Measurements from ENCODE around the gene FRMD4B. TPM values are rescaled to one million over a fixed set of nuclear protein-coding genes. Genes with fewer than 3 reads are reported as not detected.
A peak's percentile ranks its signal among the peaks of the same experiment; 100 is the strongest.

The FRMD4B gene
- total RNA-seq (ENCODE audit: low replicate concordance): 37.4 and 38.7 TPM in 2 replicates
- long read RNA-seq, transcript FRMD4B-210 (13 exons, 3,761 nt): major isoform, 42 of 99 reads
- long read RNA-seq, partial matches to known transcripts: 24 of 99 reads
- long read RNA-seq, other reads (novel, unspliced or antisense): 33 of 99 reads

DNA sequence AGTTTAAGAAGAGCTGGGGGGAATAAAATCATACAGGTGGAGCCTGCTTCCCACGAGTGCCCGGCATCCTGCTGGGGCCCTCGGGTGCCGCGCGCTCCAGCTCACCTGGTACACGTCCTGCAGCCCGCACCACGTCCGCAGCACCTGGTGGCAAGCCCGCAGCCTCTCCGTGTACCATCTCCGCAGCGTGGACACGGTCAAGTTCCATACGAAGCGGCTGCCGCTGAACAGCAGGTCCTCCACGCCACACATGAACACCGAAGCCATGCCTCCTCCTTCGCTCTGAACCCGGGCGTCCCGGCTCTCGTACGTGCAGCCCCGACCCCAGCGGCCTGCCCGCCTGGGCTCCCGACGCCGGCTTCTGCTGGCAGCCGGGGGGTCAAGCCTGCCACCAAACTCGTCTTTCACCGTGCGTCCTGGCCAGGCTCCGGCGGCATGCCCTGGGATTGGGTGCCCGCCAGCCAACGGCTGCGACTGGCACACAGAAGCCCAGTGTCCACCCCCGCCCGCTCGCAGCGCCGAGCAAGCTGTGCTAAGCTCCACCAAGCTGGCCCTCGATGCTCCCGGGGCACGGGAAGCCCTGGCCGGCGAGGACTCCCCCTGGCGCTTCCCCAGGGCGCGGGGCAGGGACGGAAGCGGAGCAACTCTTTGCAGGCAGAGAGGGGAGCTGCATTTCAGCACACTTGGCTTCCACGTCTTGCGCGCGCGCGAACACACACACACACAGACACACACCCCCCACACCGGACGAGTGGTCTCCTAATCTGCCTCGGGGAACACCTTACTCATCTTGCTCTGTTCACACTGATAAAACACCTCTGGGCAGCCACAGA, at the start of gene FRMD4B:
Gene FRMD4B, minus strand, starts transcription at position 366 of the 833 bp plus-strand sequence. Its CDS starts 99 bp downstream, at position 267.
- H3K9me3 Mint-ChIP-seq: no peaks in the 10 kb centered on the region
- TF ChIP-seq, protein P1, sequence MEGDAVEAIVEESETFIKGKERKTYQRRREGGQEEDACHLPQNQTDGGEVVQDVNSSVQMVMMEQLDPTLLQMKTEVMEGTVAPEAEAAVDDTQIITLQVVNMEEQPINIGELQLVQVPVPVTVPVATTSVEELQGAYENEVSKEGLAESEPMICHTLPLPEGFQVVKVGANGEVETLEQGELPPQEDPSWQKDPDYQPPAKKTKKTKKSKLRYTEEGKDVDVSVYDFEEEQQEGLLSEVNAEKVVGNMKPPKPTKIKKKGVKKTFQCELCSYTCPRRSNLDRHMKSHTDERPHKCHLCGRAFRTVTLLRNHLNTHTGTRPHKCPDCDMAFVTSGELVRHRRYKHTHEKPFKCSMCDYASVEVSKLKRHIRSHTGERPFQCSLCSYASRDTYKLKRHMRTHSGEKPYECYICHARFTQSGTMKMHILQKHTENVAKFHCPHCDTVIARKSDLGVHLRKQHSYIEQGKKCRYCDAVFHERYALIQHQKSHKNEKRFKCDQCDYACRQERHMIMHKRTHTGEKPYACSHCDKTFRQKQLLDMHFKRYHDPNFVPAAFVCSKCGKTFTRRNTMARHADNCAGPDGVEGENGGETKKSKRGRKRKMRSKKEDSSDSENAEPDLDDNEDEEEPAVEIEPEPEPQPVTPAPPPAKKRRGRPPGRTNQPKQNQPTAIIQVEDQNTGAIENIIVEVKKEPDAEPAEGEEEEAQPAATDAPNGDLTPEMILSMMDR (conservative IDR thresholded peaks at IDR 0.05): peak; percentile 40
- no peak within 1 kb of the TSS for H3K27ac Mint-ChIP-seq
- H3K4me3 Mint-ChIP-seq: peak within 1 kb of the TSS; percentile 83
- no peaks in the 10 kb centered on the region for H3K36me3 Mint-ChIP-seq
- peaks cover 48% of the 10 kb centered on the region for H3K27me3 Mint-ChIP-seq
- peaks cover 26% of the 10 kb centered on the region for H3K4me1 Mint-ChIP-seq (ENCODE audit: unreplicated experiment)
- DNase-seq (ENCODE audit: extremely low spot score, unreplicated experiment): peak; percentile 73

DNA sequence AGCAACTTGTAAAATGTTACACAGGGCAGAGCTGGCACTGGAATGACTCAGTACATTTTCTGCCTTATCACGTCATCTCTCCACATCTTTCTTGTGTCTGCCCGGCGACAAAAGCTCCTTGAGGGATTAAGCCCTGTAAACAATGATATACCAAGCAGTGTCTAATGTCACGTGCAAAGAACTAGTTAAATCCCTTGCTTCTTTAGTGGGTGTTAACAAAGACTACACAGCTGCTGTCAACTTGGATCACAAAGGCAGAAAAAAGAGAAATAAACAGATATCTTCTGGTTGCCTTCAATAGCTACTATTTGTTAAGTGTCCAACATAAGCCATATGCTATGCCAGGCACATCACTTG, 48.1 kb upstream of the FRMD4B start:
- no peak overlapping the region for H3K27ac Mint-ChIP-seq
- H3K9me3 Mint-ChIP-seq: no peaks in the 10 kb centered on the region
- H3K27me3 Mint-ChIP-seq: no peaks in the 10 kb centered on the region
- TF ChIP-seq, protein P1 (conservative IDR thresholded peaks at IDR 0.05): no peak
- H3K4me3 Mint-ChIP-seq: no peak overlapping the region
- DNase-seq (ENCODE audit: extremely low spot score, unreplicated experiment): no peak
- peaks cover 15% of the 10 kb centered on the region for H3K4me1 Mint-ChIP-seq (ENCODE audit: unreplicated experiment)
- H3K36me3 Mint-ChIP-seq: no peaks in the 10 kb centered on the region

DNA sequence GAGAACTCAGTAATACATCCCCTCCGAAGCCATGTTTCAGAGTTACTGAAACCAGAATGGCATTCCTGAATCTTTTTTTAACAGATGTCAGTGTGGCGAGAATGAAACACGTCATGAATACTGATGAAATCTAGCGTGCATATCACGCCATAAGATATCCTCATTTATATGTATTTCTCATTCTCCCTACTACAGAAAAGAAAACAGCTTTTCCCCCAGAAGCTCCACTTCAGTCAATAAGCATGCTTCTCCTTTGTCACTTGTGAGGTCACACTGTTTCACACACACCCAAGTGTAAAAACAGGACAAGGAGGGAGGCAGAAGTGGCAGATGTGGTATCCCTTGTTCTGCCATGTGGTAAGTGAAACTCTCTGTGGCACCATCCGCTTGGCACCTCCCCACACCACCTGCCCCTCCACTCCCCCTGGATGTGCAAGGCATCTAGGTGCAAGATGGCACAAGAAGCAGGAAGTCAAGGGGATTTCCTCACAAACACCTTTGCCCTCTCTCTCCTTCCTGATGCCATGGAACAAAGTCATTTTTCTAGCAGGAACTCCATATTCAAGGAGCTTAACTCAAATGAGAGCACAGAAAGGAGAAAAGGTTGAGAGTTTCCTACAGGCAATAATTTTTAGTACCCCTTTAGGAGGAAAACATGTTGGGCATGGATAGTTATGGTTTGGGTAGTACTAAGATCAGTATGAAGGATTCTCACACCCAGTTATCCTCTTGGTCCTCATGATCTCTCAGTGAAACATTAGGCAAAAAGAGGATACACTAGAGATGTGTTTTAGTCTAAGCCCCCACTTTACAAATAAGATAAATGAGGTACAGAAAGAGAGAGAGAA, 47.5 kb upstream of the FRMD4B start:
- H3K4me3 Mint-ChIP-seq: no peak overlapping the region
- H3K36me3 Mint-ChIP-seq: no peaks in the 10 kb centered on the region
- no peak overlapping the region for H3K27ac Mint-ChIP-seq
- H3K27me3 Mint-ChIP-seq: no peaks in the 10 kb centered on the region
- DNase-seq (ENCODE audit: extremely low spot score, unreplicated experiment): no peak
- TF ChIP-seq, protein P1 (conservative IDR thresholded peaks at IDR 0.05): no peak
- peaks cover 15% of the 10 kb centered on the region for H3K4me1 Mint-ChIP-seq (ENCODE audit: unreplicated experiment)
- H3K9me3 Mint-ChIP-seq: no peaks in the 10 kb centered on the region

DNA sequence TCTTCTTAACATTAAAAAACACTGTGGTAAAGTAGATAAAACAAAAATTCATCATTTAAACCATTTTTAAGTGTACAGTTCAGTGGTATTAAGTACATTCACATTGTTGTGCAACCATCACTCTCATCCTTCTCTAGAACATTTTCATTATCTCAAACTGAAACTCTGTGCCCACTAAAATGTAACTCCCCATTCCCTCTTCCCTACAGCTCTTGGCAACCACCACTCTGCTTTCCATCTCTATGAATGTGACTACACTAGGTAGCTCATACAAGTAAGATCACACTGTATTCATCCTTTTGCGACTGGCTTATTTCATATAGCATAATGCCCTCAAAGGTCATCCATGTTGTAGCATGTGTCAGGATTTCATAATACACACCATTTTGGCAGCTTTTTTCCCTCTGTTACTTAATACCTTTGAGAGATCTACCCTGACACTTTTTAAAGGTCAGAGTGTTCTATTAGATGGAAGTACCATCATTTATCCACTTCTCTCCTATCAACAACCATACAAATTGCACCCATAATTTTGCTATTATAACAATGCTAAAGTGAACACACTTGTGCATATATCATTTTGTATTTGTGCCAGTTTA, 42.9 kb upstream of the FRMD4B start:
- no peaks in the 10 kb centered on the region for H3K9me3 Mint-ChIP-seq
- H3K27me3 Mint-ChIP-seq: no peaks in the 10 kb centered on the region
- H3K4me1 Mint-ChIP-seq (ENCODE audit: unreplicated experiment): peaks cover 7% of the 10 kb centered on the region
- H3K27ac Mint-ChIP-seq: no peak overlapping the region
- H3K4me3 Mint-ChIP-seq: no peak overlapping the region
- TF ChIP-seq, protein P1 (conservative IDR thresholded peaks at IDR 0.05): no peak
- H3K36me3 Mint-ChIP-seq: no peaks in the 10 kb centered on the region
- DNase-seq (ENCODE audit: extremely low spot score, unreplicated experiment): no peak

DNA sequence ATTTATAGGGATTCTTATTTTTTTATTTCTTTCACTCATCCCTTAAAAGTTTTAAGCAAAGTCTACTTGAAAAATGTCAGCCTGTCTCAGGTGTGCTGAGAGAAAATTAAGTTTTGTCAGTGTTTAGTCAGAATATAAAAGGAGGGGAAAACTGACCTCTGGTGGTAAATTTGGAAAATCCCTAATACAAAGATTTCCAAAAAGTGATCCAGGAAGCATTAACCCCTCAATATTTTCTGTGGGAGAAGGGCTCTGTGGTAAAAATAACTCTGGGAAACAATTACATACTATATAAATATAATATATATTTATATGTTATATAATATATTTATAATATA, 41.0 kb upstream of the FRMD4B start:
- Mint-ChIP-seq H3K4me1 (ENCODE audit: unreplicated experiment) (peaks cover 4% of the 10 kb centered on the region), H3K27me3 (no peaks in the 10 kb centered on the region), H3K36me3 (no peaks in the 10 kb centered on the region), H3K4me3 (no peak overlapping the region), H3K27ac (no peak overlapping the region), H3K9me3 (no peaks in the 10 kb centered on the region)
- TF ChIP-seq, protein P1 (conservative IDR thresholded peaks at IDR 0.05): peak; percentile 53
- DNase-seq (ENCODE audit: extremely low spot score, unreplicated experiment): no peak

Data from type B pancreatic cell (in vitro differentiated cells).